Esophagus squamous epithelium (tissue), 4 donors: ENCODE results near the gene DCC.

Experiments used
- CTCF ChIP-seq, 6 experiments: fragments of 450-650 bp in 4 of 6; fragments of 200-600 bp in 2 of 6; sonication (generic) in 2 of 6; IDR thresholded peaks; one replicate each; pipeline ENCODE4 v1.5.1; 2016 to 2019; ENCODE audit warnings: antibody characterized with exemption in 6 of 6, mild to moderate bottlenecking in 4 of 6, moderate library complexity in 4 of 6
- POLR2A ChIP-seq, 4 donors: fragments of 450-650 bp; IDR thresholded peaks; one replicate each; pipeline ENCODE4 v1.6.1; 2017; ENCODE audit warnings: antibody characterized with exemption in 4 of 4, mild to moderate bottlenecking in 4 of 4, moderate library complexity in 3 of 4

- TF ChIP-seq CTCF (IDR thresholded peaks at IDR 0.05) = no peak
- no peak for TF ChIP-seq POLR2A (IDR thresholded peaks at IDR 0.05)
Measured at GRCh38 chr18:52722904-52723303, 382.9 kb downstream of the DCC start.
